ENCODE results near the gene ARFRP1.
A peak's percentile ranks its signal among the peaks of the same experiment; 100 is the strongest.
"Not testable (repeated sequence)": the region's sequence is repeated elsewhere in the genome, so short reads cannot be mapped to it uniquely, and the experiment has no call there.

ARFRP1 gene

GRCh38 chr20:63671695-63672094 is 36.1 kb downstream of the ARFRP1 start:
- DNase-seq: not testable (repeated sequence)

GRCh38 chr20:63668351-63668750 is 39.4 kb downstream of the ARFRP1 start:
- DNase-seq: no peak

- no peak for DNase-seq
Observed at GRCh38 chr20:63667858-63668257, 39.9 kb downstream of the ARFRP1 start.

GRCh38 chr20:63665708-63666107 is 42.1 kb downstream of the ARFRP1 start:
- no peak for DNase-seq

- no peak for DNase-seq
Observed at GRCh38 chr20:63664861-63665594, 42.7 kb downstream of the ARFRP1 start.

- DNase-seq: no peak
Observed at GRCh38 chr20:63664143-63664851, 43.5 kb downstream of the ARFRP1 start.

- no peak for DNase-seq
Observed at GRCh38 chr20:63663332-63664066, 44.3 kb downstream of the ARFRP1 start.

- no peak for DNase-seq
Observed at GRCh38 chr20:63662813-63663189, 45.0 kb downstream of the ARFRP1 start.

GRCh38 chr20:63661959-63662812 is 45.6 kb downstream of the ARFRP1 start:
- no peak for DNase-seq

GRCh38 chr20:63661108-63661507 is 46.7 kb downstream of the ARFRP1 start:
- no peak for DNase-seq

GRCh38 chr20:63660622-63661021 is 47.2 kb downstream of the ARFRP1 start:
- DNase-seq: no peak

GRCh38 chr20:63660174-63660573 is 47.6 kb downstream of the ARFRP1 start:
- not testable (repeated sequence) for DNase-seq

- DNase-seq: no peak
Observed at GRCh38 chr20:63659370-63659769, 48.4 kb downstream of the ARFRP1 start.

GRCh38 chr20:63658749-63659187 is 49.0 kb downstream of the ARFRP1 start:
- no peak for DNase-seq

GRCh38 chr20:63657937-63658748 is 49.6 kb downstream of the ARFRP1 start, which contains the start of gene RTEL1:
Gene RTEL1, plus strand, starts transcription at chr20:63658312. Its CDS starts 1,091 bp downstream, at chr20:63659403.
- DNase-seq: peak; percentile 85

GRCh38 chr20:63657260-63657936 is 50.4 kb downstream of the ARFRP1 start:
- no peak for DNase-seq

- no peak for DNase-seq
Observed at GRCh38 chr20:63656451-63656850, 51.3 kb downstream of the ARFRP1 start.

GRCh38 chr20:63655249-63655648 is 52.5 kb downstream of the ARFRP1 start:
- no peak for DNase-seq

- DNase-seq: no peak
Observed at GRCh38 chr20:63653974-63654668, 53.7 kb downstream of the ARFRP1 start.
